Measurements from ENCODE around the gene TPST2.
A peak's percentile ranks its signal among the peaks of the same experiment; 100 is the strongest.
"Not testable (repeated sequence)": the region's sequence is repeated elsewhere in the genome, so short reads cannot be mapped to it uniquely, and the experiment has no call there.

TPST2 gene

DNA sequence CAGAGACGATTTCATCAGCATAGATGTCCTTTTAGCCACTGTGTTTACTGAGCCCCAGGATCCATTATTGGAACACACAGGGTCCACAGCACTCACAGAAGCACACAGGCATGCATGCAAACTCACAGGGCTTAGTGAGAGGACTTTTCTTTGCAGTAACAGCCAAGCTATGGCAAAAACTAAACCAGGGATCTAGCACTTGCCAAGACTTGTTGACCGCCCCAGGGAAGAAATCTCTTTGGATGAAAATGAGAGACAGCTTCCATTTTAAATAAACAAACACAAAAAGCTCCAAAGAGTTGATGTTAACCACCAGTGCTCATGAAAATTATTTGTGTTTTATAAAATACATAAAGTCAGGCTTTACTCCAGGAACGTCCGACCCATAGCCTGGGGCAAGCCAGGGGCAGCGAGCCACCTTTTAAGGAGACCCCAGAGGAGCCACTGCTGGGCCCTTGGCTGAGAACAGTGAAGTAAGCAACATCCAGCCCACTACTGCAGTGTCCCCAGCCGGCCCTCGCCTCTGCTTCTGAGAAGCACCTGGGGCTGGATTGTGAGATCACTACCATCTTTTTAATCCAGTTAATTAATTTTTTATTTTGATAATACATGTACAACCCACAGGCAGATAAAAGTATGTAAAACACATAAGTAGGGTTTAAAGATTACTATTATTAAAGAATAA lies 55.6 kb downstream of the TPST2 start:
- peaks cover 6% of the 10 kb centered on the region for H3K36me3 Mint-ChIP-seq (ENCODE audit: low read depth)
- no peak overlapping the region for H3K4me3 Mint-ChIP-seq
- no peak for DNase-seq

DNA sequence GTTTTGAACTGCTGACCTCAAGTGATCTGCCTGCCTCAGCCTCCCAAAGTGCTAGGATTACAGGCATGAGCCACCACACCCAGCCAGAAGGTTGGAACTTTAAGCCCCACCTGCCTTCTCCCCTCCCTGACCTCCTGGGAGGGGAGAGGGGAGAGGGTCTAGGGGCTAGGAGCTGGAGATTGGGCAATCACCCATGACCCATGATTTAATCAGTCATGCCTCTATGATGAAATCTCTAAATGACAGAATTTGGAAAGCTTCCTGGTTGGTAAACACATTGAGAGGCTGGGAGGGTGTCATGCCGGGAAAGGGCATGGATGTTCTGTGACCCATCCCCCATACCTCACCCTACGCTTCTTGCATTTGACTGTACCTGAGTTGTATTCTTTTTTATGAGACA lies 60.6 kb downstream of the TPST2 start:
- Mint-ChIP-seq H3K9me3 (no peaks in the 10 kb centered on the region), H3K4me1 (no peaks in the 10 kb centered on the region), H3K4me3 (no peak overlapping the region), H3K27me3 (ENCODE audit: low read depth, poor library complexity) (no peaks in the 10 kb centered on the region), H3K27ac (no peak overlapping the region), H3K36me3 (ENCODE audit: low read depth) (no peaks in the 10 kb centered on the region)
- DNase-seq, result no peak
- TF ChIP-seq, protein P1, sequence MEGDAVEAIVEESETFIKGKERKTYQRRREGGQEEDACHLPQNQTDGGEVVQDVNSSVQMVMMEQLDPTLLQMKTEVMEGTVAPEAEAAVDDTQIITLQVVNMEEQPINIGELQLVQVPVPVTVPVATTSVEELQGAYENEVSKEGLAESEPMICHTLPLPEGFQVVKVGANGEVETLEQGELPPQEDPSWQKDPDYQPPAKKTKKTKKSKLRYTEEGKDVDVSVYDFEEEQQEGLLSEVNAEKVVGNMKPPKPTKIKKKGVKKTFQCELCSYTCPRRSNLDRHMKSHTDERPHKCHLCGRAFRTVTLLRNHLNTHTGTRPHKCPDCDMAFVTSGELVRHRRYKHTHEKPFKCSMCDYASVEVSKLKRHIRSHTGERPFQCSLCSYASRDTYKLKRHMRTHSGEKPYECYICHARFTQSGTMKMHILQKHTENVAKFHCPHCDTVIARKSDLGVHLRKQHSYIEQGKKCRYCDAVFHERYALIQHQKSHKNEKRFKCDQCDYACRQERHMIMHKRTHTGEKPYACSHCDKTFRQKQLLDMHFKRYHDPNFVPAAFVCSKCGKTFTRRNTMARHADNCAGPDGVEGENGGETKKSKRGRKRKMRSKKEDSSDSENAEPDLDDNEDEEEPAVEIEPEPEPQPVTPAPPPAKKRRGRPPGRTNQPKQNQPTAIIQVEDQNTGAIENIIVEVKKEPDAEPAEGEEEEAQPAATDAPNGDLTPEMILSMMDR (IDR thresholded peaks at IDR 0.05), result no peak

More for the DNA sequence above, 55.6 kb downstream of the TPST2 start:
- Mint-ChIP-seq H3K27ac (peak overlapping the region; percentile 93), H3K9me3 (no peaks in the 10 kb centered on the region), H3K4me1 (no peaks in the 10 kb centered on the region), H3K27me3 (ENCODE audit: low read depth, poor library complexity) (no peaks in the 10 kb centered on the region)
- TF ChIP-seq, protein P1 (IDR thresholded peaks at IDR 0.05), result no peak

GRCh38 chr22:26528518-26528917 lies 61.4 kb downstream of the TPST2 start:
- not testable (repeated sequence) for H3K9me3 Mint-ChIP-seq; H3K4me3 Mint-ChIP-seq; H3K27ac Mint-ChIP-seq; H3K27me3 Mint-ChIP-seq (ENCODE audit: low read depth, poor library complexity); H3K36me3 Mint-ChIP-seq (ENCODE audit: low read depth); DNase-seq; H3K4me1 Mint-ChIP-seq

- no peak for DNase-seq
- no peaks in the 10 kb centered on the region for H3K9me3 Mint-ChIP-seq
- no peaks in the 10 kb centered on the region for H3K27me3 Mint-ChIP-seq (ENCODE audit: low read depth, poor library complexity)
- H3K36me3 Mint-ChIP-seq (ENCODE audit: low read depth), result no peaks in the 10 kb centered on the region
- no peak overlapping the region for H3K4me3 Mint-ChIP-seq
- TF ChIP-seq, protein P1 (IDR thresholded peaks at IDR 0.05), result no peak
- H3K4me1 Mint-ChIP-seq, result no peaks in the 10 kb centered on the region
- H3K27ac Mint-ChIP-seq, result peak overlapping the region; percentile 17
Measured at GRCh38 chr22:26527574-26528465, 62.1 kb downstream of the TPST2 start.

DNA sequence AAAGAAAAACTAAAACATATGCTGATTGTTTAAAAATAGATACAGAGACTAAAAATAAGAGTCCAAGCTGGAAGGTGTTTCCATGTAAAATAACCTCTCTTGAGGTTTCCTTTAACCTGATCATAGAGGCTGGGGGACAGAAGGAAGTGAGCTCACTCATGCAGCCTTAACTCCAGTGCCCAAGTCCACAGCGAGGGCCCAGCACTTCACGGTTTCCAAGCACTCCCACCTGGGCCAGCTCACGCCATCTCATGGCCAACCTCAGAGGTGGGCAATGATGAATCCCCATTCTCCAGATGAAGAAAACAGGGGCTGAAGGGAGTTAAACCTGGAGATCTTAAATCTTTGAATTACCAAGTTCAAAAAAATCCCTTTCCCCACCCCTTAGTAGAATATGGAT lies 62.8 kb downstream of the TPST2 start:
- H3K36me3 Mint-ChIP-seq (ENCODE audit: low read depth), result no peaks in the 10 kb centered on the region
- no peak for DNase-seq
- H3K4me3 Mint-ChIP-seq, result no peak overlapping the region

GRCh38 chr22:26525946-26526564 lies 63.9 kb downstream of the TPST2 start:
- Mint-ChIP-seq H3K36me3 (ENCODE audit: low read depth) (no peaks in the 10 kb centered on the region), H3K27me3 (ENCODE audit: low read depth, poor library complexity) (no peaks in the 10 kb centered on the region), H3K9me3 (no peaks in the 10 kb centered on the region), H3K4me3 (no peak overlapping the region), H3K27ac (no peak overlapping the region), H3K4me1 (no peaks in the 10 kb centered on the region)
- DNase-seq, result no peak
- TF ChIP-seq, protein P1 (IDR thresholded peaks at IDR 0.05), result no peak

More for the DNA sequence above, 62.8 kb downstream of the TPST2 start:
- no peaks in the 10 kb centered on the region for H3K4me1 Mint-ChIP-seq
- no peaks in the 10 kb centered on the region for H3K9me3 Mint-ChIP-seq
- TF ChIP-seq, protein P1 (IDR thresholded peaks at IDR 0.05), result no peak
- H3K27ac Mint-ChIP-seq, result no peak overlapping the region
- no peaks in the 10 kb centered on the region for H3K27me3 Mint-ChIP-seq (ENCODE audit: low read depth, poor library complexity)
